H1 (cell line): ENCODE data around the gene DNAJB12. TPM values are rescaled to one million over a fixed set of nuclear protein-coding genes. Genes with fewer than 3 reads are reported as not detected.

ENCODE experiments used
- CTCF ChIA-PET: fragments of 300-600 bp; sonication (Branson Sonifier 250); formaldehyde crosslinking; loops from one replicate; lab custom pipeline; 2021; ENCODE audit not compliant: partially characterized antibody; lab: Charles Lee
- POLR2A ChIA-PET: fragments of 300-600 bp; sonication (Branson Sonifier 250); formaldehyde crosslinking; loops from one replicate; lab custom pipeline; 2021; ENCODE audit warnings: inconsistent platforms; ENCODE audit not compliant: partially characterized antibody; lab: Charles Lee
- DNase-seq, 2 experiments: peaks; one replicate each; pipeline versions ENCODE4 v3.0.0 to v3.0.0-alpha.2; 2010 to 2022; ENCODE audit warnings: low spot score in 2 of 2, low read depth in 1 of 2, mixed read lengths in 1 of 2
- FAIRE-seq: peaks from 2 replicates; lab custom pipeline; 2011; peaks lifted over from hg19 to GRCh38; lab: Jason Lieb, UNC
- H2AFZ ChIP-seq: 2 replicates; pipeline ENCODE4 v1.8.1; 2012; ENCODE audit warnings: low read length, inconsistent platforms
- H2AK5ac ChIP-seq: 2 replicates; pipeline ENCODE4 v1.6.1; 2013; ENCODE audit warnings: low read depth, low read length
- H2BK120ac ChIP-seq: replicated peaks from 2 replicates; pipeline ENCODE3; 2013; ENCODE audit warnings: low read depth, low read length, inconsistent platforms
- H2BK12ac ChIP-seq: 2 replicates; pipeline ENCODE4 v1.6.1; 2013; ENCODE audit warnings: low read depth, low read length
- H2BK15ac ChIP-seq: 2 replicates; pipeline ENCODE4 v1.6.1; 2013; ENCODE audit warnings: low read length
- H2BK20ac ChIP-seq: 2 replicates; pipeline ENCODE4 v1.6.1; 2013; ENCODE audit warnings: low read length
- H2BK5ac ChIP-seq: 2 replicates; pipeline ENCODE4 v1.6.1; 2013; ENCODE audit warnings: low read depth, low read length
- H3K14ac ChIP-seq: 2 replicates; pipeline ENCODE4 v1.6.1; 2013; ENCODE audit warnings: inconsistent platforms; ENCODE audit not compliant: insufficient read length
- H3K18ac ChIP-seq: 2 replicates; pipeline ENCODE4 v1.6.1; 2013; ENCODE audit warnings: low read length; ENCODE audit errors: extremely low read depth
- H3K23ac ChIP-seq: 2 replicates; pipeline ENCODE4 v1.6.1; 2013; ENCODE audit warnings: inconsistent platforms; ENCODE audit not compliant: insufficient read length
- H3K23me2 ChIP-seq: 2 replicates; pipeline ENCODE4 v1.6.1; 2013; ENCODE audit warnings: low read depth, low read length
- H3K27ac ChIP-seq: 2 replicates; pipeline ENCODE4 v1.6.1; 2011; ENCODE audit warnings: low read depth, low read length, inconsistent platforms
- H3K27me3 ChIP-seq, 4 experiments: replicated peaks in 1 of 4; 1 replicate in 1 of 4; 2 replicates in 3 of 4; pipeline versions ENCODE4 v1.6.1 to v1.8.1; 2011 to 2013; ENCODE audit warnings: low read length in 3 of 4, mild to moderate bottlenecking in 3 of 4, inconsistent platforms in 2 of 4, mixed read lengths in 2 of 4, moderate library complexity in 1 of 4; ENCODE audit not compliant: control insufficient read depth in 3 of 4, insufficient read depth in 3 of 4; ENCODE audit errors: extremely low read depth in 1 of 4
- H3K36me3 ChIP-seq, 4 experiments: 2 replicates each; pipeline versions ENCODE4 v1.6.1 to v1.8.1; 2011 to 2013; ENCODE audit warnings: mild to moderate bottlenecking in 4 of 4, low read length in 3 of 4, moderate library complexity in 2 of 4, control low read depth in 1 of 4, inconsistent platforms in 1 of 4; ENCODE audit not compliant: insufficient read depth in 4 of 4, control insufficient read depth in 2 of 4
- H3K4ac ChIP-seq: replicated peaks from 2 replicates; pipeline ENCODE3; 2013; ENCODE audit warnings: low read length, low read depth, mixed read lengths, inconsistent platforms; ENCODE audit not compliant: insufficient read length
- H3K4me1 ChIP-seq, 4 experiments: replicated peaks in 1 of 4; 1 replicate in 1 of 4; 2 replicates in 3 of 4; pipeline versions ENCODE4 v1.6.1 to v1.8.1; 2011 to 2013; ENCODE audit warnings: low read length in 3 of 4, inconsistent platforms in 2 of 4, mixed read lengths in 1 of 4; ENCODE audit not compliant: insufficient read depth in 4 of 4, control insufficient read depth in 3 of 4
- H3K4me2 ChIP-seq, 2 experiments: 2 replicates each; pipeline versions ENCODE4 v1.6.1 to v1.8.1; 2011 to 2013; ENCODE audit warnings: low read depth in 2 of 2, low read length in 2 of 2, control low read depth in 1 of 2, inconsistent platforms in 1 of 2, mild to moderate bottlenecking in 1 of 2; ENCODE audit not compliant: insufficient read depth in 1 of 2
- H3K4me3 ChIP-seq, 4 experiments: fragments of 200-600, 300-600 bp in 1 of 4; sonication (generic), shearing (Covaris generic), sonication (Bioruptor Twin) in 1 of 4; 2 replicates each; pipeline versions ENCODE4 v1.5.1 to v1.8.1; 2011 to 2016; ENCODE audit warnings: low read length in 4 of 4, low read depth in 3 of 4, control low read depth in 2 of 4, inconsistent platforms in 2 of 4, mild to moderate bottlenecking in 2 of 4, mixed read lengths in 1 of 4, moderate library complexity in 1 of 4; ENCODE audit not compliant: insufficient read depth in 2 of 4; ENCODE audit errors: extremely low read depth in 1 of 4
- H3K56ac ChIP-seq: replicated peaks from 2 replicates; pipeline ENCODE3; 2013; ENCODE audit warnings: low read depth, mild to moderate bottlenecking, mixed read lengths, low read length, inconsistent platforms; ENCODE audit not compliant: insufficient read length
- H3K79me1 ChIP-seq: 2 replicates; pipeline ENCODE4 v1.6.1; 2013; ENCODE audit warnings: low read depth, low read length, control low read depth
- H3K79me2 ChIP-seq, 2 experiments: 2 replicates each; pipeline versions ENCODE4 v1.6.1 to v1.8.1; 2012 to 2013; ENCODE audit warnings: low read length in 2 of 2, mild to moderate bottlenecking in 2 of 2, inconsistent platforms in 1 of 2; ENCODE audit not compliant: insufficient read depth in 2 of 2, control insufficient read depth in 1 of 2
- H3K9ac ChIP-seq, 4 experiments: replicated peaks in 1 of 4; 1 replicate in 1 of 4; 2 replicates in 3 of 4; pipeline versions ENCODE4 v1.6.1 to v1.8.1; 2011 to 2013; ENCODE audit warnings: low read depth in 3 of 4, low read length in 3 of 4, control low read depth in 2 of 4, mild to moderate bottlenecking in 2 of 4, moderate library complexity in 2 of 4, inconsistent platforms in 1 of 4; ENCODE audit errors: extremely low read depth in 1 of 4
- H3K9me3 ChIP-seq, 2 experiments: 2 replicates each; pipeline versions ENCODE4 v1.6.1 to v1.8.1; 2012 to 2013; ENCODE audit warnings: mild to moderate bottlenecking in 2 of 2, moderate library complexity in 2 of 2, control low read depth in 1 of 2, inconsistent platforms in 1 of 2, low read depth in 1 of 2, low read length in 1 of 2, mixed read lengths in 1 of 2; ENCODE audit not compliant: insufficient read depth in 2 of 2
- H4K20me1 ChIP-seq, 2 experiments: replicated peaks in 1 of 2; 2 replicates each; pipeline versions ENCODE3 to v1.8.1; 2011 to 2013; ENCODE audit warnings: inconsistent platforms in 2 of 2, low read length in 2 of 2, mild to moderate bottlenecking in 1 of 2; ENCODE audit not compliant: insufficient read depth in 2 of 2, control insufficient read depth in 1 of 2
- H4K5ac ChIP-seq: 2 replicates; pipeline ENCODE4 v1.6.1; 2013; ENCODE audit warnings: low read length, low read depth, mixed read lengths, inconsistent platforms; ENCODE audit not compliant: insufficient read length
- H4K8ac ChIP-seq: 2 replicates; pipeline ENCODE4 v1.8.0; 2013; ENCODE audit warnings: mild to moderate bottlenecking, moderate library complexity, low read length, inconsistent platforms; ENCODE audit not compliant: insufficient read depth; ENCODE audit errors: extremely low read depth
- H4K91ac ChIP-seq: replicated peaks from 2 replicates; pipeline ENCODE3; 2013; ENCODE audit warnings: low read length, mixed read lengths, inconsistent platforms; ENCODE audit not compliant: insufficient read length
- BACH1 ChIP-seq: IDR thresholded peaks from 2 replicates; pipeline ENCODE4 v1.6.1; 2012; ENCODE audit warnings: low read length, improper control_type of control experiment
- E2F6 ChIP-seq: IDR thresholded peaks from 2 replicates; pipeline ENCODE4 v1.6.1; 2012; ENCODE audit warnings: inconsistent platforms
- SP1 ChIP-seq: IDR thresholded peaks from 2 replicates; pipeline ENCODE4 v1.6.1; 2011; ENCODE audit warnings: low read depth, low read length
- WGBS, 2 experiments: shearing (Covaris generic) in 1 of 2; methylation state at CpG; one replicate each; pipeline versions ENCODE4 v1.1.6 to v1.1.7; 2013 to 2015; ENCODE audit warnings: low lambda C conversion rate in 2 of 2, mixed read lengths in 2 of 2, inconsistent platforms in 1 of 2, low coverage in 1 of 2, missing lambda C conversion rate in 1 of 2; ENCODE audit not compliant: insufficient replicate concordance in 2 of 2, insufficient coverage in 1 of 2, insufficient read length in 1 of 2; ENCODE audit errors: extremely low coverage in 1 of 2, missing lambda C conversion rate in 1 of 2; 5-methylcytosine and 5-hydroxymethylcytosine counted together
- polyA plus RNA-seq, 7 experiments: library from polyadenylated mRNA; depleted of rRNA in 3 of 7; stranded (reverse) in 5 of 7; unstranded in 2 of 7; fragments of >200 nt in 5 of 7; fragments of 200-250 nt in 2 of 7; gene quantifications; 1 replicate in 5 of 7; 2 replicates in 1 of 7; 4 replicates in 1 of 7; pipeline versions ENCODE4 v1.2.1 to v1.2.3, GENCODE V29; 2011 to 2013; ENCODE audit warnings: missing spikeins in 2 of 7, mixed read lengths in 2 of 7
- total RNA-seq: library from RNA; stranded (reverse); fragmentation: NEBNext Ultra II Directional; extraction: Animal tissue kit (Norgen Biotek cat#: 25700); gene quantifications from 2 replicates; pipeline ENCODE4 v1.2.1, GENCODE V29; 2021

The DNAJB12 gene
- total and polyA plus RNA-seq, 2 of the 8 experiments (the other 6 are each of a cell fraction or from before 2014, with no cell fraction given) = 10.8 to 20.5 TPM

DNA sequence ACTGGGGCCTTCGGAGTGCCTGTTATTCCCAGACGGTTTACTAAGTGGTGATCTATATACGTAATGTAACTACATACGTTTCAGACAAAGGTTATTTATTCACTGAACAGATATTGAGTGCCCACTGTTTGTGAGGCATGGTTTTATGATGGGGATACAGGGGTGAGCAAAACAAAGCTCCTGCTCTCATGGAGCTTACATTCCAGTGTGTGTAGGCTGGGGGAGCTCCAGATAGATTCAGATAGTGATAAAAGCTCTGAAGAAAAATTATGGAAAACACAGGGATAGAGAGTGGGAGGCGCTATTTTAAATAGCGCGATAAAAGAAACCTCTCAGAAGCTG, 466 bp upstream of the DNAJB12 start:
- H3K9ac ChIP-seq = peak overlapping the region in 1 of 4 experiments; percentile 65; a peak in 2 of 7 replicates

More for the DNA sequence above, 466 bp upstream of the DNAJB12 start:
- Histone ChIP-seq H3K27me3 (no peaks in the 10 kb centered on the region), H4K91ac (no peak overlapping the region), H3K14ac (no peak overlapping the region), H2AK5ac (no peak overlapping the region), H3K4me1 (peaks cover 5 to 7% (median 6%) of the 10 kb centered on the region in 4 experiments; a peak in 6 of 7 replicates), H3K36me3 (peaks cover 0 to 8% (median 0%) of the 10 kb centered on the region in 4 experiments; a peak in 1 of 8 replicates), H4K20me1 (peaks cover 0 to 3% of the 10 kb centered on the region in 2 experiments), H3K9me3 (no peaks in the 10 kb centered on the region), H2BK5ac (peak overlapping the region; percentile 100; the same call in 1 of the 2 replicates), H2BK20ac (no peak overlapping the region), H2BK12ac (peak overlapping the region; percentile 14; the same call in 1 of the 2 replicates), H3K23ac (no peak overlapping the region), H3K27ac (no peak overlapping the region), H3K23me2 (peaks cover 7% of the 10 kb centered on the region; the same call in 1 of the 2 replicates), H3K4me3 (peak overlapping the region; percentile 86 to 100 (median 92)), H4K8ac (no peak overlapping the region), H3K56ac (no peak overlapping the region), H4K5ac (peak overlapping the region; percentile 3), H2BK15ac (no peak overlapping the region), H3K79me2 (peaks cover 8 to 34% of the 10 kb centered on the region in 2 experiments; a peak in 3 of 4 replicates), H3K4ac (no peak overlapping the region), H2AFZ (peak overlapping the region; percentile 72), H3K4me2 (peak overlapping the region; percentile 82 to 93), H3K79me1 (peaks cover 20% of the 10 kb centered on the region), H2BK120ac (no peak overlapping the region), H3K18ac (no peak overlapping the region)
- ChIA-PET CTCF (interaction anchor here (0.6 to 1.3 kb wide), 5 partner anchors 8 to 444 kb away, joined by 3 to 4 read pairs (median 3); no protein-coding TSS in a partner anchor), POLR2A (interaction anchor here (0.6 to 5.4 kb wide), 18 partner anchors 9 to 1424 kb away, joined by 3 to 64 read pairs (median 4); partner anchors contain the start of genes ANAPC16, ASCC1, DDIT4 and MICU1)
- no peak for DNase-seq
- TF ChIP-seq E2F6 (peak; percentile 7; the same call in 1 of the 2 replicates), BACH1 (no peak), SP1 (no peak)
- 41% methylated on average over 7 of the region's 7 CpGs; no CpG with 5 or more reads in 1 of the 2 experiments for WGBS, 2 experiments
- FAIRE-seq = no peak
